ENCODE measurements around the gene ZNF30.
"Not testable (repeated sequence)": the region's sequence is repeated elsewhere in the genome, so short reads cannot be mapped to it uniquely, and the experiment has no call there.

Gene ZNF30

GRCh38 chr19:34984287-34984686 lies 57.6 kb downstream of the ZNF30 start:
- DNase-seq (ENCODE audit: insufficient read length, low spot score): no peak
- FAIRE-seq: no peak

DNA sequence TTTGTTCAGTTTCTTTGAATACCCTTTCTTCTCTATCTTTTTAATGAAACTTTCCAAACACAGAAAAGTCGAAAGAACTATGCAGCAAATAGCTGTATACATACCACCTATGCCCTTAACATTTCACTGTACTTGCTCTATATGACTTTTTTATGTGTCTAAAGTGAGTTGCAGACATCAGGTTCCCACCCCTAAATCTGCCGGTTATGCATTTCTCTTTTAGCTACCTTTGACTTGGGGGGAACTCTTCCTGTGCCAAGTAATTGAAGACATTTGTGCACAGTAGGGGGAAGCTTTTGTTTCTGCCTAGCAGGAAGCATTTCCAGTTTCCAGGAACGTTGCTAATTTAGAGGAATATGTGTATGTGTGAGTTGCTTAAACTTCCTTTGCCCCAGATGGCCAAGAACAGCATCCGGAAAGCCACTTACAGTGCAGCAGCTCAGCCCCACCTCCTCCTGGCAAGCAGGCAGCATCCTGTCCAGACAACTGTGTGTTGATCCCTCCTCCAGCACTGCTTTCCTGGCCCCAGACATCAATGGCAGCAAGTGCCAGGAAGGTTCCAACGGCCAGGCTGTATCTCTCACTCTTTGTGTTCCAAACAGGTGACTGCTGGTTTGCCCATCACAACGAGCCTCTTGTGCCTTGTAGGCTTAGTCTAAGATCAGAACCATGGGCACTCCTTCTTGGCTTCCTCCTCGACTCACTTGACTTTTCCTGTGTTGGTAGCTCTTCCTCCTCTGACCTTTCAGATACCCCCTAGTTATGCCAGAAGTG lies 58.7 kb downstream of the ZNF30 start:
- no peak for DNase-seq (ENCODE audit: insufficient read length, low spot score)
- FAIRE-seq: peak; percentile 51

- FAIRE-seq: no peak
- no peak for DNase-seq (ENCODE audit: insufficient read length, low spot score)
Measured at GRCh38 chr19:34988119-34988518, 61.4 kb downstream of the ZNF30 start.

GRCh38 chr19:34989298-34989697 lies 62.6 kb downstream of the ZNF30 start:
- DNase-seq (ENCODE audit: insufficient read length, low spot score) (no peak), FAIRE-seq (no peak)

GRCh38 chr19:34990578-34991192 lies 64.0 kb downstream of the ZNF30 start:
- DNase-seq (ENCODE audit: insufficient read length, low spot score) (no peak), FAIRE-seq (no peak)

DNA sequence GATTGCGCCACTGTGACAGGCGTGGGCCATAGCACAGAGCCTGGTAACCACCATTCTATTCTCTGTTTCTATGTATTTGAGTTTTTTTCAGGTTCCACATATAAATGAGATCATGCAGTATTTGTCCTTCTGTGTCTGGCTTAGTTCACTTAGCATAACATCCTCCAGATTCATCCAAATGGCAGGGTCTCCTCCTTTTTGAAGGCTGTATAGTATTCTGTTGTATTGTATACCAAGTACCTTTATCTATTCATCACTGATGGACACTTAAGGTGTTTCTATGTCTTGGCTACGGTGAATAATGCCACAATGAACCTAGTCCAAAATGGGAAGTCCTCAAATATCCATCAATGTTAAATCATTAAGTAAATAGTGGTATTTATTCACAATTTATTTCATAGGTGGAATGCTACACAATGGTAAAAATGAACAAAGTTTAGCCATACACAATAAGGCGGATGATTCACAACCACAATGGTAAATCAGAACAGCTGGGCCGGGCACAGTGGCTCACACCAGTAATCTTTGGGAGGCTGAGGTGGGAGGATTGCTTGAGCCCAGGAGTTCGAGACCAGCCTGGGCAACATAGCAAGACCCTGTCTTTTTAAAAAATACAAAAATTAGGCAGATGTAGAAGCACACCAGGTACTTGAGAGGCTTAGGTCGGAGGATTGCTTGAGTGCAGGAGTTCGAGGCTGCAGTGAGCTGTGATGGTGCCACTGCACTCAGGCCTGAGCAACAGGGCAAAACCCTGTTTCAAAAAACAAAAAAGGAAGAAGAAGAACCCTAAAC lies 65.0 kb downstream of the ZNF30 start:
- FAIRE-seq (no peak), DNase-seq (ENCODE audit: insufficient read length, low spot score) (no peak)

DNA sequence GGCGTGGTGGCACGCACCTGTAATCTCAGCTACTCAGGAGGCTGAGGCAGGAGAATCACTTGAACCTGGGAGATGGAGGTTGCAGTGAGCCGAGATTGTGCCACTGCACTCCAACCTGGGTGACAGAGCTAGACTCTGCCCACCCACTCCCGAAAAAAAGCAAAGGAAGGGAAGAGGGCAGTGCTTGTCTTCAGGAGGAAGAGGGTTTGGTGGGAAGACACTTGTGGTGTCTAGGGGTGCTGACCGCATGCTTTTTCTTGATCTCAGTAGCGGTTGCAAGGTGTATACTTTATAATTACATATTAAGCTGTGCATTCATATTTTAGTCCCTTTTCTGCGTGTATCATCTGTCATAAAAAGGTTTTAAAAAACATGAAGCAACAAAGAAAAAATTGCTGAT lies 65.9 kb downstream of the ZNF30 start:
- DNase-seq (ENCODE audit: insufficient read length, low spot score); FAIRE-seq: not testable (repeated sequence)

- DNase-seq (ENCODE audit: insufficient read length, low spot score) (no peak), FAIRE-seq (no peak)
Measured at GRCh38 chr19:34994286-34994642, 67.6 kb downstream of the ZNF30 start.
